Measurements from ENCODE around the gene LRRN4. TPM values are rescaled to one million over a fixed set of nuclear protein-coding genes. Genes with fewer than 3 reads are reported as not detected.

The LRRN4 gene
- total and polyA plus RNA-seq, 2 donors from 2014 or later, result 1.6 to 89.3 TPM

GRCh38 chr20:6069669-6070068 lies 15.8 kb upstream of the LRRN4 start:
- Histone ChIP-seq H3K27ac (ENCODE audit: low read depth in 2 of 2, low read length in 2 of 2) (no peak overlapping the region), H3K9ac (ENCODE audit: low read length in 3 of 3) (no peak overlapping the region), H3K9me3 (ENCODE audit: control insufficient read depth in 2 of 3, insufficient read depth in 1 of 3, low read length in 3 of 3) (no peaks in the 10 kb centered on the region), H3K4me3 (ENCODE audit: low read length in 3 of 3) (no peak overlapping the region), H3K4me1 (ENCODE audit: control insufficient read depth in 2 of 3, insufficient read depth in 2 of 3, low read depth in 1 of 3, low read length in 3 of 3) (no peaks in the 10 kb centered on the region), H3K36me3 (ENCODE audit: control insufficient read depth in 2 of 3, insufficient read depth in 3 of 3, low read length in 3 of 3) (no peaks in the 10 kb centered on the region), H3K27me3 (ENCODE audit: control insufficient read depth, insufficient read depth, low read length) (no peaks in the 10 kb centered on the region)
- DNase-seq (no peak), FAIRE-seq (no peak)
- TF ChIP-seq CTCF (IDR thresholded peaks at IDR 0.05; ENCODE audit: borderline replicate concordance, extremely low read depth, insufficient read depth), result no peak
- intact Hi-C loops (cut with DNase I), result no loop called here

- H3K27ac ChIP-seq (ENCODE audit: low read depth in 2 of 2, low read length in 2 of 2), result no peak overlapping the region
- H3K27me3 ChIP-seq (ENCODE audit: control insufficient read depth, insufficient read depth, low read length), result no peaks in the 10 kb centered on the region
- H3K9ac ChIP-seq (ENCODE audit: low read length in 3 of 3), result no peak overlapping the region
- no peaks in the 10 kb centered on the region for H3K36me3 ChIP-seq (ENCODE audit: control insufficient read depth in 2 of 3, insufficient read depth in 3 of 3, low read length in 3 of 3)
- H3K4me3 ChIP-seq (ENCODE audit: low read length in 3 of 3), result no peak overlapping the region
- FAIRE-seq, result no peak
- no peaks in the 10 kb centered on the region for H3K4me1 ChIP-seq (ENCODE audit: control insufficient read depth in 2 of 3, insufficient read depth in 2 of 3, low read depth in 1 of 3, low read length in 3 of 3)
- no peak for DNase-seq
- H3K9me3 ChIP-seq (ENCODE audit: control insufficient read depth in 2 of 3, insufficient read depth in 1 of 3, low read length in 3 of 3), result no peaks in the 10 kb centered on the region
- intact Hi-C loops (cut with DNase I), result no loop called here
- TF ChIP-seq CTCF (IDR thresholded peaks at IDR 0.05; ENCODE audit: borderline replicate concordance, extremely low read depth, insufficient read depth), result no peak
Measured at GRCh38 chr20:6067763-6068318, 14.0 kb upstream of the LRRN4 start.

- Histone ChIP-seq H3K4me1 (ENCODE audit: control insufficient read depth in 2 of 3, insufficient read depth in 2 of 3, low read depth in 1 of 3, low read length in 3 of 3) (no peaks in the 10 kb centered on the region), H3K27me3 (ENCODE audit: control insufficient read depth, insufficient read depth, low read length) (no peaks in the 10 kb centered on the region), H3K27ac (ENCODE audit: low read depth in 2 of 2, low read length in 2 of 2) (no peak overlapping the region), H3K9me3 (ENCODE audit: control insufficient read depth in 2 of 3, insufficient read depth in 1 of 3, low read length in 3 of 3) (no peaks in the 10 kb centered on the region), H3K9ac (ENCODE audit: low read length in 3 of 3) (no peak overlapping the region), H3K4me3 (ENCODE audit: low read length in 3 of 3) (no peak overlapping the region), H3K36me3 (ENCODE audit: control insufficient read depth in 2 of 3, insufficient read depth in 3 of 3, low read length in 3 of 3) (no peaks in the 10 kb centered on the region)
- FAIRE-seq, result no peak
- intact Hi-C loops (cut with DNase I), result no loop called here
- TF ChIP-seq CTCF (IDR thresholded peaks at IDR 0.05; ENCODE audit: borderline replicate concordance, extremely low read depth, insufficient read depth), result no peak
- no peak for DNase-seq
Measured at GRCh38 chr20:6066582-6066981, 12.7 kb upstream of the LRRN4 start.

GRCh38 chr20:6061544-6061943 lies 7.7 kb upstream of the LRRN4 start:
- Histone ChIP-seq H3K4me3 (ENCODE audit: low read length in 3 of 3) (no peak overlapping the region), H3K36me3 (ENCODE audit: control insufficient read depth in 2 of 3, insufficient read depth in 3 of 3, low read length in 3 of 3) (no peaks in the 10 kb centered on the region), H3K9ac (ENCODE audit: low read length in 3 of 3) (no peak overlapping the region), H3K27me3 (ENCODE audit: control insufficient read depth, insufficient read depth, low read length) (no peaks in the 10 kb centered on the region), H3K4me1 (ENCODE audit: control insufficient read depth in 2 of 3, insufficient read depth in 2 of 3, low read depth in 1 of 3, low read length in 3 of 3) (no peaks in the 10 kb centered on the region), H3K27ac (ENCODE audit: low read depth in 2 of 2, low read length in 2 of 2) (no peak overlapping the region), H3K9me3 (ENCODE audit: control insufficient read depth in 2 of 3, insufficient read depth in 1 of 3, low read length in 3 of 3) (no peaks in the 10 kb centered on the region)
- FAIRE-seq, result no peak
- intact Hi-C loops (cut with DNase I), result no loop called here
- no peak for TF ChIP-seq CTCF (IDR thresholded peaks at IDR 0.05; ENCODE audit: borderline replicate concordance, extremely low read depth, insufficient read depth)
- DNase-seq, result no peak

Measured in kidney (tissue), 14 donors.